ENCODE data around the gene MCF2L2.

MCF2L2 gene

DNA sequence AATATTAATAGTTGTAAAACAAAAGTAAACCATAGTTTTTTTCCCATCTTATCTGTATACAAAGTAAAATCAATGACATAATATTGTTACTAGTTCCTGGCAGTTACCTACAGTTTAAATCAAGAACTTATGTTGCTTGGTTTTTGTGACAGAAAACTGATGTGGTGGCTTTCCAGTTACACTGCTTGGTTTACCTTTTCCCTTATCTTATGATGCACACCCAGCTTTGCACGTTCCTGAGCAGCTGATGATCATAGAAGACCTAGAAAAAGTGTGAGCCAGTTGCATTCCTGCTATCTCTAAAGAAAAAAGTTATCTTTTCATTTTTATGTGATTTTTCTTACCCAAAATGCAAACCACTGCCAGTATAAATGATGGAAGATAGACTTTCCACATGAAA lies 229.5 kb downstream of the MCF2L2 start:
- no peaks in the 10 kb centered on the region for H3K27me3 ChIP-seq
- no peaks in the 10 kb centered on the region for H3K4me1 ChIP-seq
- H3K4me3 ChIP-seq (ENCODE audit: low read depth, low read length), result no peak overlapping the region
- H3K9me3 ChIP-seq, result no peaks in the 10 kb centered on the region
- no peaks in the 10 kb centered on the region for H3K36me3 ChIP-seq
- TF ChIP-seq, protein P1, sequence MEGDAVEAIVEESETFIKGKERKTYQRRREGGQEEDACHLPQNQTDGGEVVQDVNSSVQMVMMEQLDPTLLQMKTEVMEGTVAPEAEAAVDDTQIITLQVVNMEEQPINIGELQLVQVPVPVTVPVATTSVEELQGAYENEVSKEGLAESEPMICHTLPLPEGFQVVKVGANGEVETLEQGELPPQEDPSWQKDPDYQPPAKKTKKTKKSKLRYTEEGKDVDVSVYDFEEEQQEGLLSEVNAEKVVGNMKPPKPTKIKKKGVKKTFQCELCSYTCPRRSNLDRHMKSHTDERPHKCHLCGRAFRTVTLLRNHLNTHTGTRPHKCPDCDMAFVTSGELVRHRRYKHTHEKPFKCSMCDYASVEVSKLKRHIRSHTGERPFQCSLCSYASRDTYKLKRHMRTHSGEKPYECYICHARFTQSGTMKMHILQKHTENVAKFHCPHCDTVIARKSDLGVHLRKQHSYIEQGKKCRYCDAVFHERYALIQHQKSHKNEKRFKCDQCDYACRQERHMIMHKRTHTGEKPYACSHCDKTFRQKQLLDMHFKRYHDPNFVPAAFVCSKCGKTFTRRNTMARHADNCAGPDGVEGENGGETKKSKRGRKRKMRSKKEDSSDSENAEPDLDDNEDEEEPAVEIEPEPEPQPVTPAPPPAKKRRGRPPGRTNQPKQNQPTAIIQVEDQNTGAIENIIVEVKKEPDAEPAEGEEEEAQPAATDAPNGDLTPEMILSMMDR (IDR thresholded peaks at IDR 0.05; ENCODE audit: low read depth, low read length), result no peak
- no peak for DNase-seq

GRCh38 chr3:183197734-183198133 lies 230.7 kb downstream of the MCF2L2 start:
- Histone ChIP-seq H3K4me1 (no peaks in the 10 kb centered on the region), H3K4me3 (ENCODE audit: low read depth, low read length) (no peak overlapping the region), H3K36me3 (no peaks in the 10 kb centered on the region), H3K27me3 (no peaks in the 10 kb centered on the region), H3K9me3 (no peaks in the 10 kb centered on the region)
- TF ChIP-seq, protein P1 (IDR thresholded peaks at IDR 0.05; ENCODE audit: low read depth, low read length), result no peak
- no peak for DNase-seq

DNA sequence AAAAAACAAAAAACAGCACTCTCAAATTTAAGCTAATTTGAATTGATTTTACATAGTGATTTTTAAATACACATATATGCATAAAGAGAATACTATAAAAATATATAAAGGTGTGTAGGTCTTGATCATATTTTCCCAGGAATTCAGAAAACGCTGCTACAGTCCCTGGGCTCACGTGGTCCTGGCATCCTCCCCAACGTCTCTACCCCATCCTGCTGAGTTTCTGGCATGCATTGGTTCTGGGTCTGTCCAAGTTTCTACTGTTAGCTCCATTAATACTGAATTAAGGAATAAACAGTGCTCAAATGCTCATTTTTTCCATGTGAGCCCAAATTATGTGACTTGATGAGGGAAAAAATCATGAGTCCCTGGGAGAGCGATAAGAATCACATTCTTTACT lies 233.2 kb downstream of the MCF2L2 start:
- TF ChIP-seq, protein P1 (IDR thresholded peaks at IDR 0.05; ENCODE audit: low read depth, low read length), result no peak
- H3K4me1 ChIP-seq, result no peaks in the 10 kb centered on the region
- no peaks in the 10 kb centered on the region for H3K27me3 ChIP-seq
- H3K9me3 ChIP-seq, result no peaks in the 10 kb centered on the region
- H3K36me3 ChIP-seq, result no peaks in the 10 kb centered on the region
- DNase-seq, result no peak
- no peak overlapping the region for H3K4me3 ChIP-seq (ENCODE audit: low read depth, low read length)

GRCh38 chr3:183193762-183194689 lies 234.4 kb downstream of the MCF2L2 start:
- TF ChIP-seq, protein P1 (IDR thresholded peaks at IDR 0.05; ENCODE audit: low read depth, low read length), result no peak
- DNase-seq, result no peak

GRCh38 chr3:183192650-183193300 lies 235.6 kb downstream of the MCF2L2 start:
- H3K4me1 ChIP-seq, result no peaks in the 10 kb centered on the region
- H3K4me3 ChIP-seq (ENCODE audit: low read depth, low read length), result no peak overlapping the region
- DNase-seq, result no peak
- TF ChIP-seq, protein P1 (IDR thresholded peaks at IDR 0.05; ENCODE audit: low read depth, low read length), result no peak
- no peaks in the 10 kb centered on the region for H3K27me3 ChIP-seq
- H3K9me3 ChIP-seq, result no peaks in the 10 kb centered on the region
- no peaks in the 10 kb centered on the region for H3K36me3 ChIP-seq

More at GRCh38 chr3:183193762-183194689, 234.4 kb downstream of the MCF2L2 start:
- H3K4me3 ChIP-seq (ENCODE audit: low read depth, low read length), result no peak overlapping the region
- H3K36me3 ChIP-seq, result no peaks in the 10 kb centered on the region
- no peaks in the 10 kb centered on the region for H3K9me3 ChIP-seq
- no peaks in the 10 kb centered on the region for H3K4me1 ChIP-seq
- H3K27me3 ChIP-seq, result no peaks in the 10 kb centered on the region

- H3K36me3 ChIP-seq, result no peaks in the 10 kb centered on the region
- no peaks in the 10 kb centered on the region for H3K27me3 ChIP-seq
- H3K9me3 ChIP-seq, result no peaks in the 10 kb centered on the region
- no peaks in the 10 kb centered on the region for H3K4me1 ChIP-seq
- H3K4me3 ChIP-seq (ENCODE audit: low read depth, low read length), result no peak overlapping the region
- no peak for DNase-seq
- TF ChIP-seq, protein P1 (IDR thresholded peaks at IDR 0.05; ENCODE audit: low read depth, low read length), result no peak
Measured at GRCh38 chr3:183189641-183190040, 238.8 kb downstream of the MCF2L2 start.

Data from BE2C (cell line).